B cell (primary cell): ENCODE measurements around the gene ARHGAP1.

Experiments used
- CTCF ChIP-seq: fragments of 200-600 bp; IDR thresholded peaks from one replicate; pipeline ENCODE4 v1.8.0; 2022; ENCODE audit warnings: antibody characterized with exemption, mild to moderate bottlenecking
- EZH2 ChIP-seq: IDR thresholded peaks from 2 replicates; pipeline ENCODE4 v1.6.1; 2012; ENCODE audit warnings: borderline replicate concordance, low read depth, mild to moderate bottlenecking, moderate library complexity, low read length; ENCODE audit not compliant: insufficient read depth, poor library complexity, severe bottlenecking

- TF ChIP-seq CTCF (no peak), EZH2 (no peak)
Observed at GRCh38 chr11:46630237-46630636, 70.2 kb downstream of the ARHGAP1 start.
